Stimulated activated CD8-positive, alpha-beta memory T cell treated with anti-CD3 and anti-CD28 coated beads, Interleukin-15, amount 100 ng/mL, for 24 hours (primary cell): Measurements from ENCODE around the gene DOC2A.

Experiments used
- DNase-seq: peaks from one replicate; pipeline ENCODE4 v3.0.0-alpha.2; 2020; ENCODE audit warnings: low read depth

The DOC2A gene

DNA sequence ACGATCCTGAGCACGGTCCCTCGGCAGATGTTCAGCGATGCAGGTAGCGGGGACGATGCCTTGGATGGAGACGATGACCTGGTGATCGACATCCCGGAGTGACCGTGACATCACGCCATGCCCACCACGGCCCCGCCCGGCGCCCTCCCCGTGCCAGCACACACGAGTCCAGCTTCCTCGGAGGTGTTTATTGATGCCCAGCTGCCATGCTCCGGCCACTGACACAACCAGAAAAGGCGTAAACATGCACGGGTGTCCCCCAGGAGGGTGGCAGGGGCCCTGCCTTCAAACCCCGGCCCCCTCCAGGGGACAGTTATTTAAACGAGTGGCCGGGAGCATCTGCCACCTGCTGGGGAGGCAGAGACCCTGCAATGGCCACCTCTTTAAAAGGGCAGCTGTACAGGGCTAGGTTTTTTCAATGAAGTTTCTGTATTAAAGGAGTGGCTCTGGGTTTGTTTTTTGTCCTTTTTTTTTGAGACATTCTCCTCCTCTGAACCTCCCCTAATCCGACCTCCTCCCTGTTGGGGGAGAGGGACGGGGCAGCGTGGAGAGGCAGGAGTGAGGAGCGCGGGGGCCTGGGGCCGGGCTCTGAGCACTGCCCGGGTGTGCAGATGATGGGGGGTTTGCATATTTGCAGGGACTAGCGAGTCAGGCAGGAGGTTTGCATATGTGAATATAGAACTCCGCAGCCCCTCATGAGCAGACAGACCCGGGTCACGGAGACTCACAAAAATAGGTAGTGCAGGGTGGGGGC lies 5.3 kb downstream of the DOC2A start:
- DNase-seq = no peak

GRCh38 chr16:30004811-30005242 lies 6.0 kb downstream of the DOC2A start:
- no peak for DNase-seq

DNA sequence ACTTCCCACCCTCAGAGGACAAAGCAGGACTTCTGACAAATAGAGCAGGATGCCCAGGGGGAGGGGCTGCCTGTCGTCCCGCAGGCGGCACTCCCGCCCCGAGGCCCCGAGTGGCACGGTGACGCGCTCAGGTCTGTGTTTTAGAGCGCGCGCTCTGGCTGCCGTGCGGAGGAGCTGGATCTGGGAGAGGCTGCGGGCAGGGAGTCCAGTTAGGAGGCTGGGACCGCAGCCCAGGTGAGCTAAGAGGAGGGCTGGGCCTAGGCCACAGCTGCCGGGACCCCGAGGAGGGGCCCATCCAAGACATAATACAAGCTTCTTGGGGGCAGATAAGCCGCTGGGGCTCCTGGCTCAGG lies 6.4 kb downstream of the DOC2A start:
- DNase-seq = no peak

DNA sequence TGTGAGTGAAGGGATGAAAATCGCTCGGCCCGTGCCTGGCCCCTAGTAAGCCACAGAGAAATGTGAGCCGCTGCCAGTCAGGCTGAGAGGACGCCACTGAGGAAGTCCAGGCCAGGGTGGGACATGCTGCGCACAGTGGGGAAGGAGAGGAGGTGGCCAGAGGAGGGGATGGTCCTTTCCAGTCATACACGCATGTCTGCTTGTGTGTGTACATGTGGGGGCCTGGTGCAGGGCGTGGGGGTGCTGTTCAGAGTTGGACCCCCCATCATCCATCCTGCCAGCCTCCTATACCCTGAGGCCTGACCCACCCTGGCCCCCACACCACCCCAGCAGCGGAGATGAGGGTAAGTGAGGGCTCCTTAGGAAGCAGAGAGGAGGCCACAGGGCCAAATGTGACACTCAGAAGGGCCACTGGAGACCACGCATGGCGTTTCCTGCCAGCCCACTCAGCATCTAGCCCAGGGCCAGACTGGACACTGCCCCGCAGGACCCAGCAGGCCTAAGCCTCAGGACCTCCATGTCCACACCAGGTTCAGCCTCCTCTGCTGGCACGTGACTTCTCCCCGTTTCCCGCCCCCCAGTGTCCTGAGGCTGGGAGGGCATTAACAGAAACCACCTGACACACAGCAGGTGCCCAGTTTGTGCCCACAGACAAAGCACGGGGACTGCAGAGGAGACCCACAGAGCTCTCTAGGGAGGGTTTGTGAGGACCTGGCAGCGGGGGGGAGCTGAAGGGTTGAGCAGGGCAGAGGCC lies 7.0 kb downstream of the DOC2A start:
- DNase-seq = no peak

DNA sequence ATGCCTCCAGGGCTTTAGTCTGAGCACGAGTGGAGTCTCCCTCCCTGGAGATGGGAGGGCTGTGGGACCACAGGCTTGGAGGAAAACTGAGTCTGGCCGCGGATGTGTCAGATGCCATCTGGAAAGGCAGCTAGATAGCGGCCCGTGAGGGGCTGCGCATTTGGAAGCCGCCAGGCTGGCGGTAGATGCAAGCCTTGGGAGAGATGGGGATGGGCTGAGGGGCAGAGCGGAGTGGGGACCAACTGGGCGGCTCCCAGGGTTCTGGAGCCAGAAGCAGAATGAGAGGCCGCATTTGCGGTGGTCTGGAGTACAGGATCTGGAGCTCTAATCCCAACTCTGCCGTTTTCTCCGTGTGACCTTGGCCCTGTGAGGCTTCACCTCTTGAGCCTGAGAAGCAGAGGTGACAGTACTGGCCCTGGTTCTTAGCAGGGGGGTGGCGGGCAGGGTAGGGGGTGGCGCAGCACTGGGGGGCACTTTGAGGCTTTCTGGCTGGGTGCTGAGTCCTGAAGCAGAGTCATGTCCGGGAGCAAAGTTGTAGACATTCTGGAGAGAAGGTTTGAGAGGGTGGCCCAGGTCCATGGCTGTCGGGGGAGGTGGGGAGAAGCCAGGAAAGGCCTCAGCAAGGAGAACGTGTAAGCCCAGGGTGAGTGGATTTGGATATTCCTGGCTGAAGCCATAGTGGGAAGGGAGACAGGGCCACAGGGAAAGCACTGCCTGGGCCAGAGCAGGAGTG lies 8.0 kb downstream of the DOC2A start:
- no peak for DNase-seq

- no peak for DNase-seq
Observed at GRCh38 chr16:30000735-30001631, 9.8 kb downstream of the DOC2A start.

DNA sequence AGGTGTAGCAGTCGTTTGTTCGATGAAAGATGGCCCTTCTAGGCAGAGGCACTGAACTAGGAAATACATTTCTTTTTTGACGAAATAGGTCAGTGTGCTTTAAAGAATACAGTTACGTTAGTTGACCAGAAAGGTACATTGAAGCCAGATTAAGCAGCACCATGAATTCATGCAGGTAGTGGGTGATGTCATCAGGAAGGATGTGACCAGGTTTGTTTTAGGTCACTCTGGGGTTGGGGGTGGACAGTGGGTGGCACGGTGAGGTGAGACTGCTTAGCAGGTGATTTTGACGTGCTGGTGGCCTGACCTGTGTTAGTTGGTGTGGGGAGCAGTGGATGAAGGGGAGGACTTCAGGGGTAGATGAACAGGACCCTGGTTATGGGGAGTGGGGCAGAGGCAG lies 11.2 kb downstream of the DOC2A start:
- DNase-seq = no peak

DNA sequence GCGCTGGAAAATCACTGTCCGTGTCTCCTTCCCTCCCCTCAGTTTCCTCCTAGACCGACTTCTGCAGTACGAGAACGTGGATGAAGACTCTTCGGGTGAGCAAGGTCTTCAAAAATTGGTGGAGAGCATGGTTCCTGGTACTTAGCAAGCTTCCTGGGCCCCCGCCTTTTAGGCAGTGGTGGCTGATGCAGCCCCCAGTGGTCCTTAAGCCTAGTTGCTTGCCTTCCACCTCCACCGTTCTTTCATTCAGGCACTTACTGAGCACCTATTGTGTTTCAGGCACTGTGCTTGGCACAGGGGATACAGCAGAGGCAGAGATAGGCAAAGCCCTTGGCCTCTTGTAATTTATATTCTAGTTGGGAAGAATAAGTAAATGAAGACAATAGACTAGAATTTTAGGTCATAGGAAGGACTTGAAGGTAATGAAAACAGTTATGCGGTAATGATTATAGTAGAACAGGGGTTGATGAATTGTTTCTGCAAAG lies 14.0 kb downstream of the DOC2A start:
- DNase-seq = no peak

GRCh38 chr16:29995911-29996765 lies 14.7 kb downstream of the DOC2A start, which contains the start of gene INO80E:
Gene INO80E, plus strand, starts transcription at chr16:29996241. Its CDS starts 70 bp downstream, at chr16:29996311.
- peak; percentile 97 for DNase-seq

DNA sequence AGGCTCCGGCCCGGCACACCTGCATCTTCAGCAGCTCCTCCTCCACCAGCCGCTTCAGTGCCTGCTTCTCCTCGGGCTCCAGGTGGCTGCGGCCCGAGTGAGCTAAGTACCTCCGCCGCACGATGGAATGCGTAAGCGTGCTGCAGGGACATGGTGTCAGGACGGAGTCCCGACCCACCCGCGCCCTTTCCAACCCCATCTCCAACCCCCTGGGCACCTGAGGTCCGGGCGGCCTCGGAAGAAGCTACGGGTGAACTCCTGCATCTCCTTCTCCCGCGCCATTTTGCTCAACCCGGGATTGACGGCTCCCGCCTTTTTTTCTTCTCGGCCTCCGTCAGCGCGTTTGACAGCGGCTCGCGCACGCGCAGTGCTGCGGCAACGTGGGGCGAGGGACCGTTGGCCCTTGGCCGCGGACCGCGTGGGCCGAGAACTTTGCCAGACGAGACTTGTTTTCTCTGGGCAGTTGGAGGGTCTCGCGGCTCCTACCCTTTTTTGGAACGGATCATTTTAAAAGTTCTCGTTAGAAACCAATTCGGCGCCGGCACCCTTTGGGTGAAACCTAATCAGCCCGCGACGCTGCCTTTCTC lies 15.4 kb downstream of the DOC2A start, which contains the start of gene HIRIP3:
Gene HIRIP3 (minus strand): TSS at position 294 of the 587 bp plus-strand sequence. CDS start 12 bp downstream, at position 282.
- DNase-seq = peak; percentile 84

- peak; percentile 41 for DNase-seq
Observed at GRCh38 chr16:29994600-29995323, 16.1 kb downstream of the DOC2A start.

DNA sequence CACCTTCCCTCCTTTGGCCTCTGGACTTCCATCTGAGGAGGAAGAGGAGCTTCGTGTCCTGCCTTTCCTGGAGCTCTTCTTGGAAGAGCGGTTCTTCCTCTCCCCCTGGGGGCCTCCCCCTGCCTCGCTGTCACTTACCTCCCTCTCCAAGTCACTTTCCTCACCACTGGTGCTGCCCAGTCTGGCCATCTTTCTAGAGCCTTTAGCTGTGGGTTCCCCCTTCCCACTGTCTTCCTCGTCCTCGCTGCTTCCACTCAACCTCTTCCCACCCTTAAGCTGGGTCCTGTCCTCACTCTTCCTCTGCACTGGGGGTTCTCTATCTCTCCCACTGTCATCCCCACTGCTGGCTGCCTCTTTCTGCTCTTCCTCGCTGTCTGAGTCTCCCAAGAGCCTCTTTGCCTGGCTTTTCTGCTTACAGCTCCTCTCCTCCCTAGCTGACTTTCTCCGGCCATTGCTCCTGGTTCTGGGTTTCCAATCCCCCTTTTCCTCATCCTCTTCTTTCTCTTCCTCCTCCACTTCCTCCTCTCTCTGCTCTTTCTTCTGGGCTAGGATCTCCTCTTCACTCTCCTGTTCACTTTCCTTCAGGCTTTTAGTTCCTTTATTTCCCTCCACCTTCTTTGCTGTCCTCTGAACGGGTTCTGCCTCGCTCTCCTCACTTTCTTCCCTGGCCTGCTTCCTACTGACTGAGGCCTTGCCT lies 16.8 kb downstream of the DOC2A start:
- no peak for DNase-seq

GRCh38 chr16:29993191-29993902 lies 17.5 kb downstream of the DOC2A start:
- no peak for DNase-seq

DNA sequence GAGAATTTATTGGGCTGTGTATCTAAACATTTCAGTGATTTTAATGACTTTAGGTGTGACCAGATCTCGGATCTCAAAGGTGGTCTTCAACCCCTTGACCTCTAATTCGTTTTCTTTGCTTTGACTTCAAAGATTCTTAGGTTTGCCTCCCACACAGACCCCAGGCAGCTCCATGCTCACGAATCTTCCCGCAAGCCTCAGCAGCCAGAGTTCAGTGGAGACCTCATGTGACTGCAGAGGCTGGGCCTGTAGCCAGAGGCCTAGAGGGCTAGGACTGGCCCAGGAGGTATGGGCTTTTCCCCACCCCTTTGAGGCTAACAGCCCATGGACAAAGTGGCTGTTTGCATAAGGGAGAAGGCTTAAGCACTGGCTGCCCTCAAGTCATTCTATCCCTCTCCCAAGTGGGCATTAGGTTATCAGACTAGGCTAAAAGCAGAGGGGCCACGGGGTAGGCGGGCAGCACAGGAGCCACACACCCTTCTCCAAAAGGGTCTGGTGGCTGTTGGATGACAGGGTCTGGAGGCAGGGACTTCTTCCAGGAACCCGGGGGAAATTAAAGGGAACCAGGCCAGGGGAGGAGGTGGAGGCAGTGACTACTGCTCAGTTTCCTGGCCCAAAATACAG lies 18.4 kb downstream of the DOC2A start:
- no peak for DNase-seq

- DNase-seq = no peak
Observed at GRCh38 chr16:29991571-29991904, 19.3 kb downstream of the DOC2A start.

GRCh38 chr16:29990883-29991570 lies 19.8 kb downstream of the DOC2A start:
- DNase-seq = no peak

GRCh38 chr16:29990034-29990433 lies 20.8 kb downstream of the DOC2A start:
- DNase-seq = no peak
